Osteocyte (in vitro differentiated cells): ENCODE results near the gene KRTAP17-1. TPM values are rescaled to one million over a fixed set of nuclear protein-coding genes. Genes with fewer than 3 reads are reported as not detected.
A peak's percentile ranks its signal among the peaks of the same experiment; 100 is the strongest.
"Not testable (repeated sequence)": the region's sequence is repeated elsewhere in the genome, so short reads cannot be mapped to it uniquely, and the experiment has no call there.

ENCODE experiments used
- DNase-seq: peaks from one replicate; pipeline ENCODE4 v3.0.0; 2021; ENCODE audit warnings: mixed read lengths; ENCODE audit not compliant: unreplicated experiment; ENCODE audit errors: extremely low spot score
- H3K27ac Mint-ChIP-seq: one replicate; pipeline ENCODE4 v1.8.0; 2021; ENCODE audit warnings: mild to moderate bottlenecking, mixed read lengths; ENCODE audit not compliant: unreplicated experiment
- H3K27me3 Mint-ChIP-seq: one replicate; pipeline ENCODE4 v1.8.0; 2021; ENCODE audit warnings: mixed read lengths; ENCODE audit not compliant: unreplicated experiment
- H3K36me3 Mint-ChIP-seq: one replicate; pipeline ENCODE4 v1.8.0; 2021; ENCODE audit warnings: mixed read lengths; ENCODE audit not compliant: unreplicated experiment
- H3K4me1 Mint-ChIP-seq: one replicate; pipeline ENCODE4 v1.8.0; 2021; ENCODE audit warnings: mixed read lengths; ENCODE audit not compliant: unreplicated experiment
- H3K4me3 Mint-ChIP-seq: one replicate; pipeline ENCODE4 v1.8.0; 2021; ENCODE audit warnings: mild to moderate bottlenecking, moderate library complexity, mixed read lengths; ENCODE audit not compliant: unreplicated experiment
- H3K9me3 Mint-ChIP-seq: one replicate; pipeline ENCODE4 v1.8.0; 2021; ENCODE audit warnings: mixed read lengths; ENCODE audit not compliant: unreplicated experiment
- CTCF ChIP-seq: fragments of 200-600 bp; sonication (generic); IDR thresholded peaks from 2 replicates; pipeline ENCODE4 v1.5.0; 2021; ENCODE audit warnings: antibody characterized with exemption, mild to moderate bottlenecking, moderate library complexity
- total RNA-seq: library from RNA; stranded (reverse); gene quantifications from 2 replicates; pipeline ENCODE4 v1.2.1, GENCODE V29; 2021

The KRTAP17-1 gene
- total RNA-seq, 1 donor from 2014 or later = not detected

- DNase-seq = no peak
- Mint-ChIP-seq H3K27me3 (peaks cover 27% of the 10 kb centered on the region), H3K36me3 (no peaks in the 10 kb centered on the region), H3K4me1 (no peaks in the 10 kb centered on the region), H3K9me3 (no peaks in the 10 kb centered on the region), H3K4me3 (no peak overlapping the region), H3K27ac (no peak overlapping the region)
- TF ChIP-seq CTCF = no peak
Measured at GRCh38 chr17:41351177-41351576, 35.7 kb upstream of the KRTAP17-1 start.

- H3K36me3 Mint-ChIP-seq, H3K27ac Mint-ChIP-seq, H3K4me3 Mint-ChIP-seq, H3K9me3 Mint-ChIP-seq, H3K4me1 Mint-ChIP-seq: not testable (repeated sequence)
- H3K27me3 Mint-ChIP-seq = peaks cover 26% of the 10 kb centered on the region
- DNase-seq = peak; percentile 74
Measured at GRCh38 chr17:41350381-41350878, 34.9 kb upstream of the KRTAP17-1 start, which contains the start of gene KRT33A. Gene KRT33A, minus strand, starts transcription at chr17:41350828. Its CDS starts 61 bp downstream, at chr17:41350767.

GRCh38 chr17:41347869-41348760 is 32.6 kb upstream of the KRTAP17-1 start:
- Mint-ChIP-seq H3K9me3 (peaks cover 3% of the 10 kb centered on the region), H3K27ac (no peak overlapping the region), H3K27me3 (peaks cover 16% of the 10 kb centered on the region), H3K4me1 (no peaks in the 10 kb centered on the region), H3K36me3 (no peaks in the 10 kb centered on the region), H3K4me3 (no peak overlapping the region)
- DNase-seq = peak; percentile 67
- TF ChIP-seq CTCF = no peak

GRCh38 chr17:41346421-41346820 is 30.9 kb upstream of the KRTAP17-1 start:
- H3K4me1 Mint-ChIP-seq, H3K36me3 Mint-ChIP-seq, H3K27me3 Mint-ChIP-seq, H3K27ac Mint-ChIP-seq, H3K4me3 Mint-ChIP-seq: not testable (repeated sequence)
- peaks cover 19% of the 10 kb centered on the region for H3K9me3 Mint-ChIP-seq
- DNase-seq = peak; percentile 53

- peaks cover 4% of the 10 kb centered on the region for H3K36me3 Mint-ChIP-seq
- DNase-seq = peak; percentile 62
- no peak for TF ChIP-seq CTCF
- peaks cover 2% of the 10 kb centered on the region for H3K27me3 Mint-ChIP-seq
- H3K9me3 Mint-ChIP-seq = peaks cover 19% of the 10 kb centered on the region
- no peak overlapping the region for H3K4me3 Mint-ChIP-seq
- no peak overlapping the region for H3K27ac Mint-ChIP-seq
- no peaks in the 10 kb centered on the region for H3K4me1 Mint-ChIP-seq
Measured at GRCh38 chr17:41345992-41346391, 30.5 kb upstream of the KRTAP17-1 start.

- no peak for TF ChIP-seq CTCF
- Mint-ChIP-seq H3K4me1 (no peaks in the 10 kb centered on the region), H3K27ac (no peak overlapping the region), H3K27me3 (peaks cover 2% of the 10 kb centered on the region), H3K4me3 (no peak overlapping the region), H3K36me3 (peaks cover 4% of the 10 kb centered on the region), H3K9me3 (peaks cover 19% of the 10 kb centered on the region)
- DNase-seq = peak; percentile 25
Measured at GRCh38 chr17:41343029-41343428, 27.5 kb upstream of the KRTAP17-1 start.
